Ovary (tissue), 9 donors: ENCODE measurements around the gene HEXIM2. TPM values are rescaled to one million over a fixed set of nuclear protein-coding genes. Genes with fewer than 3 reads are reported as not detected.

Experiments used
- DNase-seq, 5 donors: peaks; one replicate each; pipeline ENCODE4 v3.0.0-alpha.2; 2019 to 2020
- H3K27ac ChIP-seq, 2 donors: fragments of 200-600 bp; one replicate each; pipeline versions ENCODE4 v1.5.1 to v1.8.0; 2019 to 2022
- H3K27me3 ChIP-seq: fragments of 200-600 bp; one replicate; pipeline ENCODE4 v1.8.0; 2022
- H3K36me3 ChIP-seq: fragments of 200-600 bp; sonication (generic); one replicate; pipeline ENCODE4 v1.5.1; 2019
- H3K4me1 ChIP-seq: one replicate; pipeline ENCODE4 v1.8.1; 2013; ENCODE audit warnings: mild to moderate bottlenecking, moderate library complexity; ENCODE audit not compliant: insufficient read depth
- H3K4me3 ChIP-seq: fragments of 200-600 bp; sonication (generic); one replicate; pipeline ENCODE4 v1.5.1; 2017
- H3K9me3 ChIP-seq, 2 donors: fragments of 200-600 bp in 1 of 2; sonication (generic) in 1 of 2; one replicate each; pipeline versions ENCODE4 v1.5.1 to v1.8.1; 2013 to 2019; ENCODE audit warnings: mild to moderate bottlenecking in 1 of 2, moderate library complexity in 1 of 2
- EP300 ChIP-seq: sonication (generic); formaldehyde crosslinking; IDR thresholded peaks from one replicate; pipeline ENCODE4 v1.6.1; 2017; ENCODE audit warnings: antibody characterized with exemption
- POLR2A ChIP-seq: fragments of 450-650 bp; IDR thresholded peaks from one replicate; pipeline ENCODE4 v1.6.1; 2017; ENCODE audit warnings: antibody characterized with exemption, mild to moderate bottlenecking, moderate library complexity
- WGBS, 3 donors: extraction: QIAGEN DNeasy Blood & Tissue Kit in 1 of 3; methylation state at CpG; one replicate each; pipeline versions ENCODE4 v1.1.5 to v1.1.7; 2013 to 2017; 5-methylcytosine and 5-hydroxymethylcytosine counted together
- intact Hi-C, 4 donors: fragments of 100-400 bp; cut with DNase I; formaldehyde crosslinking; loops; one replicate each; pipeline versions ENCODE4 v1.11.0 to v1.15.1; 2022 to 2023
- polyA plus RNA-seq, 2 donors: library from polyadenylated mRNA; stranded (reverse); fragments of 200-250 nt in 1 of 2; fragments of 350-450 nt in 1 of 2; fragmentation: Illumina TruSeq in 1 of 2; extraction: RNeasy Lipid Tissue Mini Kit (QIAGEN cat#74804) in 1 of 2; gene quantifications; one replicate each; pipeline ENCODE4 v1.2.3, GENCODE V29; 2013 to 2014
- total RNA-seq, 7 donors: library from RNA; depleted of rRNA in 2 of 7; stranded (reverse); fragments of >200 nt in 2 of 7; fragmentation: NEBNext Ultra II Directional in 3 of 7; extraction: Animal tissue kit (Norgen Biotek cat#: 25700) in 3 of 7; gene quantifications; one replicate each; pipeline versions ENCODE4 v1.1.0 to v1.2.4, GENCODE V29; 2016 to 2023
- TF ChIP-seq, protein P1 (sequence below), 3 donors: fragments of 450-650 bp in 2 of 3; fragments of 200-600 bp in 1 of 3; IDR thresholded peaks; one replicate each; pipeline versions ENCODE4 v1.5.1 to v1.8.0; 2016 to 2022; ENCODE audit warnings: antibody characterized with exemption in 3 of 3, mild to moderate bottlenecking in 1 of 3
- donor health status: DM: no; HTN: no; CAD: no; lungs with moderate emphysema.
- donor health status: DM: no; HTN: no; CAD: no.
- donor health status: Bipolar disorder and iron deficiency.
- donor health status: DM: yes; HTN: yes; CAD: no.
- donor health status: DM: no; HTN: no; CAD: no.
- donor health status: DM: yes; HTN: yes; CAD: no.

Gene HEXIM2
- total and polyA plus RNA-seq, 9 donors = 1.7 to 9.1 (median 5.5) TPM

DNA sequence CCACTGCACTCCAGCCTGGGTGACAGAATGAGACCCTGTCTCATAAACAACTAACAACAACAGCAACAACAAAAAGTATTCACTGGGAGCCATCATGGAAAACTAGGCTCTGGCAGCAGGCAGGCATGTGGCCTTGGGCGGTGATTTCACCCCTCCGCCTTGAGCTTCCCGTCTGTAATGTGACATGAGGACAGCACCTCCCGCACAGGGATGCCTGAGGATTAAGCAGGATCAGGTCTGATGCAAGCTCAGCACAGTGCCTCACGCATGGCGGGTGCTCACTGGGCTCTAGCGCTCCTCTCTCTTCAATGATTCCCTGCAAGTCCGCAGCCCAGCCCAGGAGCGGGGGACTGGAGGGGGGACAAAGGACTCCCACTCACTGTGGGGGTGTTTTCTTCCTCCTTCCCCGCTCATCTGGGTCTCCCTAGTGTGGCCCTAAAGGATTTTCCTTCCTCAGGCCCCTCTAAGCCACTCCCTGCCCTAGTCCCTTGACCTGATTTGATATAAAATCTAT lies 32.2 kb upstream of the HEXIM2 start:
- H3K4me1 ChIP-seq = peaks cover 24% of the 10 kb centered on the region

DNA sequence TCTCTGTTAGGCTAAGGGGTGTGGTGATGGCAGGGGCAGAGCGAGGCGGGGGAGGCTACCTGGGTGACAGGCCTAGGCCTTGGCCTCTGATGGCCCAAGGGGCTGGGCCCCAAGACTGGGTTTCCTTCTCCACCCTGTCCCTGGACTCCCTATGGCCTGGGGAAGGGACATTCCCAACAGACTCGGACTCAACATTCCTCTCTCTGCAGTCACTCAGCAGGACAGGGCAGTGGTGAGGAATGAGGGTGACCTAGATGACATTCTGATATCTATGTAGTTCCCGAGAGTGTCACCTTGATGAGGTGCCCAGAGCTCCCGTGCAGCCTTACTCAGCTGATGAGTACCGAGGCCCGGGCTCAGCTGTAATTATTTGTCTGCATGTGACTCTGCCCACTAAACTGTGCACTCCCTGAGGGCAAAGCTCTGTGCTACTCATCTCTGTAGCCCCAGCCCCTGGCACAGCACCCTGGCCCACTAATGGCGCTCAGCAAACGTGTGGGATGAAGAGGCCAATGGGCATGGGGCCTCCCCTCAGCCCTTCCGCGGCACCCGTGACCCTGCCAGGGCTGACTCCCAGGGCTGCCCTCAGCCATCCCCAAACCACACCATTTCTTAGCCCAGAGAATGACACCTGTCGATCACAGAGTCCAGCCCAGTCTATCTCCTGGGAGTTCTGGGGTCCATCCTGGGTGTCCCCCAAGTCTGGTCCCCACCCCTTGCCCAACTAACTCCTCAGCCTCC lies 31.6 kb upstream of the HEXIM2 start:
- no peak overlapping the region for H3K4me3 ChIP-seq
- WGBS, 3 donors = 72 to 77% (median 74%) methylated on average over 13 of the region's 13 CpGs
- no peaks in the 10 kb centered on the region for H3K36me3 ChIP-seq
- TF ChIP-seq, protein P1, sequence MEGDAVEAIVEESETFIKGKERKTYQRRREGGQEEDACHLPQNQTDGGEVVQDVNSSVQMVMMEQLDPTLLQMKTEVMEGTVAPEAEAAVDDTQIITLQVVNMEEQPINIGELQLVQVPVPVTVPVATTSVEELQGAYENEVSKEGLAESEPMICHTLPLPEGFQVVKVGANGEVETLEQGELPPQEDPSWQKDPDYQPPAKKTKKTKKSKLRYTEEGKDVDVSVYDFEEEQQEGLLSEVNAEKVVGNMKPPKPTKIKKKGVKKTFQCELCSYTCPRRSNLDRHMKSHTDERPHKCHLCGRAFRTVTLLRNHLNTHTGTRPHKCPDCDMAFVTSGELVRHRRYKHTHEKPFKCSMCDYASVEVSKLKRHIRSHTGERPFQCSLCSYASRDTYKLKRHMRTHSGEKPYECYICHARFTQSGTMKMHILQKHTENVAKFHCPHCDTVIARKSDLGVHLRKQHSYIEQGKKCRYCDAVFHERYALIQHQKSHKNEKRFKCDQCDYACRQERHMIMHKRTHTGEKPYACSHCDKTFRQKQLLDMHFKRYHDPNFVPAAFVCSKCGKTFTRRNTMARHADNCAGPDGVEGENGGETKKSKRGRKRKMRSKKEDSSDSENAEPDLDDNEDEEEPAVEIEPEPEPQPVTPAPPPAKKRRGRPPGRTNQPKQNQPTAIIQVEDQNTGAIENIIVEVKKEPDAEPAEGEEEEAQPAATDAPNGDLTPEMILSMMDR (IDR thresholded peaks at IDR 0.05) = no peak
- TF ChIP-seq POLR2A (no peak), EP300 (no peak)
- H3K27me3 ChIP-seq = no peaks in the 10 kb centered on the region
- DNase-seq = peak in 1 of 5 donors; percentile 35
- H3K4me1 ChIP-seq = peaks cover 21% of the 10 kb centered on the region
- intact Hi-C loops = loop anchor here in 3 of 4 donors (2.0 to 10.0 kb wide), 5 partner anchors 25 to 348 kb away; partner anchors contain the start of gene MAP3K14 (in 1 of the 3)
- no peaks in the 10 kb centered on the region for H3K9me3 ChIP-seq
- peak overlapping the region in 1 of 2 donors; percentile 78 for H3K27ac ChIP-seq

More for the DNA sequence above, 32.2 kb upstream of the HEXIM2 start:
- H3K27ac ChIP-seq = peak overlapping the region in 1 of 2 donors; percentile 78
- TF ChIP-seq EP300 = no peak
- TF ChIP-seq POLR2A = no peak
- TF ChIP-seq, protein P1 (IDR thresholded peaks at IDR 0.05) = no peak
- WGBS, 3 donors = 54 to 66% (median 54%) methylated on average over 10 of the region's 10 CpGs
- intact Hi-C loops = loop anchor here in 2 of 4 donors (2.0 to 10.0 kb wide), 3 partner anchors 25 to 347 kb away; no protein-coding TSS in a partner anchor
- no peaks in the 10 kb centered on the region for H3K36me3 ChIP-seq
- no peaks in the 10 kb centered on the region for H3K9me3 ChIP-seq
- DNase-seq = peak; percentile 55 to 68 (median 64)
- H3K4me3 ChIP-seq = no peak overlapping the region
- no peaks in the 10 kb centered on the region for H3K27me3 ChIP-seq

DNA sequence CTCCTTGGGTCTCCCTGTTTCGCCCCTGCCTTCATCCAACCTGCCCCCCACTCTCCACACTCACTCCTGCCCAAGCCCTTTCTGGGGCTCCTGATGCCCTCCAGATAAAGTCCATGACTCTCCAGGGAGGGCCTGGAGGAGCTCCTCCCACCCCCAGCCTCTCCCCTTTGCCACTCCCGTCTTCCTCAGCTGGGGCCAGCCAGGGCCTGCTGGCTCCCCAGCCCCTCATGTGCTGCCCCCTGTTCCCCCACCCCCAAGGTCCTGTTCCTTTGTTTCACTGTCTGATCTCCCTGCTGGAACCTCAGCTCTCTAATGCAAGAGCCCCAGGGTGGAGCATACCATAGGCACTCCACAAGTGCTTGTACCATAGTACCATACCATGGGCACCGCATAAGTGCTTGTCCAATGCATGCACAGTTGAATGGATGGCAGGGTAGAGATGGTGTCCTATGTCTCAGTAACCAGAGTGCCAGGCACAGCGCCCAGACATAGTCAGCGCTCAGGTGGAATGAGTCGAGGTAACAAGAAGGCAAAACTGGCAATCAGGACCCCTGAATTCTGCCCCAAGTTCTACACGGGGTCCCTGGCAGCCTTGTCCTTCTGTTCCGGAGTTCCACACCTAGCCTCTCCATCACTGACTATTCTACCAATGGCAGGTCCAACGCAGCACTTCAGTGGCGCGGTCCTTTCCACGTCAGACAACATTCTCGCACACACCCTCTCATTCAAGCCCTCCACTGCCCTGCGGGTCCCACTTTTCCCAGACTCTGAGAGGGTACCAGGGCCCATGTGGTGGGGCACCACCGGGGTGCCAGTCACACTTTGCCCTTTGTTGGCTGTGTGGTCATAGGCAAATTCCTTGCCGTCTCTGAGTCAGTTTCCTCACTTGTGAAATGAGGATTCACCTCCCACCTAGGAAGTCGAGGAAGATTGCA lies 30.7 kb upstream of the HEXIM2 start:
- Histone ChIP-seq H3K9me3 (no peaks in the 10 kb centered on the region), H3K27ac (peak overlapping the region in 1 of 2 donors; percentile 79), H3K4me1 (peaks cover 21% of the 10 kb centered on the region), H3K27me3 (no peaks in the 10 kb centered on the region), H3K36me3 (no peaks in the 10 kb centered on the region), H3K4me3 (peak overlapping the region; percentile 67)
- intact Hi-C loops = loop anchor here in 2 of 4 donors (5.0 to 10.0 kb wide), 2 partner anchors 184 to 209 kb away; partner anchors contain the start of gene MAP3K14 (in 1 of the 2)
- WGBS, 3 donors = 74 to 78% (median 75%) methylated on average over 17 of the region's 17 CpGs
- TF ChIP-seq EP300 (no peak), POLR2A (no peak)
- TF ChIP-seq, protein P1 (IDR thresholded peaks at IDR 0.05) = no peak
- peak in 3 of 5 donors; percentile 20 to 40 (median 35) for DNase-seq
